Globus pallidus (tissue), 1 donor: ENCODE data around the gene SLC32A1.
A peak's percentile ranks its signal among the peaks of the same experiment; 100 is the strongest.

ENCODE experiments used
- DNase-seq: peaks from one replicate; pipeline ENCODE4 v3.0.0-alpha.2; 2015; ENCODE audit warnings: low spot score

The SLC32A1 gene, protein sequence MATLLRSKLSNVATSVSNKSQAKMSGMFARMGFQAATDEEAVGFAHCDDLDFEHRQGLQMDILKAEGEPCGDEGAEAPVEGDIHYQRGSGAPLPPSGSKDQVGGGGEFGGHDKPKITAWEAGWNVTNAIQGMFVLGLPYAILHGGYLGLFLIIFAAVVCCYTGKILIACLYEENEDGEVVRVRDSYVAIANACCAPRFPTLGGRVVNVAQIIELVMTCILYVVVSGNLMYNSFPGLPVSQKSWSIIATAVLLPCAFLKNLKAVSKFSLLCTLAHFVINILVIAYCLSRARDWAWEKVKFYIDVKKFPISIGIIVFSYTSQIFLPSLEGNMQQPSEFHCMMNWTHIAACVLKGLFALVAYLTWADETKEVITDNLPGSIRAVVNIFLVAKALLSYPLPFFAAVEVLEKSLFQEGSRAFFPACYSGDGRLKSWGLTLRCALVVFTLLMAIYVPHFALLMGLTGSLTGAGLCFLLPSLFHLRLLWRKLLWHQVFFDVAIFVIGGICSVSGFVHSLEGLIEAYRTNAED

GRCh38 chr20:38723848-38724625, at the start of gene SLC32A1:
Gene SLC32A1 (plus strand): TSS chr20:38724486. CDS start chr20:38724725, 239 bp downstream.
- DNase-seq: no peak

DNA sequence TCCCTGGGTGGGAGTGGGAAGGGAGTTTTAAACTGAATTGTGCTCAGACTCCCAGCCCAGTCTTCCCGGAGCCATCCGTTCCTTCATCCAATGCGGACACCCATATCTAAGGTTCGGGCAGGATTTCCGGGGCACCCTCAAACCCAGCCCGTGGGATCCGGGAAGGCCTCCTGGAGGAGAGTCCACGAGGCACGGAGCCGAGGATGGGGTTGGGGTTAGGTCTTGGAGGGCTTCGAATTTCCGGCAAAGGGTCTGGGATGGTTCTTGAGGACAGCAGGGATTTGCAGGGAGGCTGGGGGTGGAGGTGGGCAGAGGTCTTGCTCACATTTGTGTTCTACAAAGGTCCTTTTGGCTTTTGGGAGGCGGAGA, 49.5 kb upstream of the SLC32A1 start:
- no peak for DNase-seq

DNA sequence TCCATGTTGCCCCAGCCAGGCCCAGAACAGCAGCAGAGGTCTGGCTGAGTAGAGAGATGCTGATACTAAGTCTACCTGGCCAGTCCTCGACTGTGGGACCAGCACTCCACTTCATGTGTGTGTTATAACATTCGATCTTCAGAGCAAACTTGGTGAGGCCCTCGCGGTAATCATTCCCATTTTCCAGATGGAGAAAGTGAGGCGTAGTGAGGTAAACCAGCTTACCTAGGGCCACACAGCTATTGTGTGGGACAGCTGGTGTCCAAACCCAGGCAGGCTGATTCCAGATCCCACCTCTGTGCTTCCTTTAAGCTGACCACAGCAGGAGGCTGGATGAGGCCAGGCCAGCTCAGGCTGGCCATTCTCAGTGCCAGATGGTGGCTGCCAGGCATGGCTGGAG, 47.7 kb upstream of the SLC32A1 start:
- DNase-seq: no peak

DNA sequence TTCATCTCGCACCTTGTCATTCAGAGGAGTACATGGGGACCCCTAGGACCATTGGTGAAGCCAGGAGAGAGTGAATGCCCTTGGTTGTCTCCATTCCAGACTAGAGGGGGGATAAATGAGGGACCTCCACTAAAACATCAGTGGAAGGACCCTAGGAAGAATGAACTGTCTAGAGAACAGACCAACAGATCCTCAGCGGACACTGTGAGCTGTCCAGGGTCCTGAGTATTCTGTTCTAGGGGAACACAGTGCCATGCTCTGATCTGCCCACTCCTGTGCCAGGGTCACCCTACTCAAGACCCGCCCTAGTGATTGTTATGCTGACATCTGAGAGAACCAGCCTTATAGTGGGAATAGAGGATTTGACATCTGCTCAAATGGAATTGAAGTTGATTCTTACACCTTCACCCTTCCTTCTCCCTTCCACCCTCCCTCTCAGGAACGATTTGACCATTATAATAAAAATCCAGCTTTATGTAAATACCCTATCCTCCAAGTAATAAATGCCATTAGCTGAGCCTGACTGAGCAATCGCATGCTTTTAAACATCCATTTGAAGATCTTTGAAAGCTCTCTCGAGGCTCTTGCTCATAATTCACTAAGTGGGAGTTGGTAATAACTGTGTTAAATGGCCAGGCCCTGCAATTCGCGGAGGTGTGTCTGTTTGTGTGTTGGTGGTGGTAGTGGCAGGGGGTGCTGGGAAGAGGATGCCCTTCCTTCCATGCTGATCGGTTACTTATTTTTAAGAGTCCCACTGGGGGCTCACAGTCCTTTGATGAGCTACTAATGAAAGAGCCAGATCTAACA, 43.6 kb upstream of the SLC32A1 start:
- DNase-seq: no peak

DNA sequence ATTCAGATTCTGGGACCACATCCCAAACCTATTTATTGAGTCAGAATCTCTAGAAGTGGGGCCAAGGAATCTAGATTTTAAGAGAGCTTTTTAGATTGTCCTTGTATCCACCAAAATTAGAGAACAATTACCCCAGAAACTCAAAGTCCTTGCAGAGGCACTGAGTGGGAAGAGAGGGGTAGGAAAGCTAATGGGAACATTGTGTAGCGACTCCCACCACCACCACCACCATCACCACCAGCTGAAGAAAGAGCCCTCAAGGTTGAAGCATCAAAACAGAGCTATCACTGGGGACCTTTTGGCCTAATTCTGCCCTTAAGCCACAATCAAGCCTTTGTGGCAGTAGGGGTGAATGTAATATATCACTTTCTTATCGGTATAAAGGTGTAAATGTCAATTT, 39.0 kb upstream of the SLC32A1 start:
- no peak for DNase-seq

- DNase-seq: no peak
These were observed 38.3 kb upstream of the SLC32A1 start for GRCh38 chr20:38685853-38686473.

GRCh38 chr20:38692436-38693411, 31.6 kb upstream of the SLC32A1 start:
- DNase-seq: peak; percentile 61

DNA sequence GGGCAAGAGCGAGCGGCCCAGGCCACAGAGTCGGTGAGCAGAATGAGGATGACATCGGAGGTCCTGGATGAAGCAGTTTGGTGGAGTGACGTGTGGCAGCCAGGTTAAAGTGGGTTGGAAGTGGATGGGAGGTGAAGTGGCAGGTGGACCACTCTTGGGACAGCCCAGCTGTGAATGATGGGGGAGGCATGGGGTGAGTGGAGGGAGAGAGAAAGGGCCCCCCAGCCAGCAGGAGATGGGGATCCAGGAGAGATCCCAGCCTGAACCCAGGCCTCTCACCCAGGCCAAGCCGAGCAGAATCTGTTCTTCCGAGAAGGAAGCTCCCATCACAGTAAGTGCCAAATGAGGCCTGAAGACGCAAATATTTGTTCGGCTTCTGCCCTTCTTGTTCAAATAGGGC, 27.0 kb upstream of the SLC32A1 start:
- no peak for DNase-seq

DNA sequence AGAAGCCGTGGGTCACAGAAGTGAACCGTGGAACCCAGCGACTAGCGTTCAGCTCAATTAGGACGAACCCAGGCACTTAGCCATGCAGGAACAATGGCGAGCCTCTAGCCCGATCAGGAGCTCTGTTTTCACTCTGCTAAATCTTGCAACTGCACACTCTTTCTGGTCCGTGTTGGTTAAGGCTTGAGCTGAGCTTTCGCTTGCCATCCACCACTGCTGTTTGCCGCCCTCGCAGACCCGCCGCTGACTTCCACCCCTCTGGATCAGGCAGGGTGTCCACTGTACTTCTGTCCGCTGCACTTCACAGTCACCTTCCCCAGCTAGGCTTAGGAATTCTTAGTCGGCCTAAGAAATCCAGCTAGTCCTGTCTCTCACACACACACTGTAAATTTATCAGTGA, 25.7 kb upstream of the SLC32A1 start:
- no peak for DNase-seq

- DNase-seq: no peak
These were observed 24.1 kb upstream of the SLC32A1 start for GRCh38 chr20:38700141-38700540.

DNA sequence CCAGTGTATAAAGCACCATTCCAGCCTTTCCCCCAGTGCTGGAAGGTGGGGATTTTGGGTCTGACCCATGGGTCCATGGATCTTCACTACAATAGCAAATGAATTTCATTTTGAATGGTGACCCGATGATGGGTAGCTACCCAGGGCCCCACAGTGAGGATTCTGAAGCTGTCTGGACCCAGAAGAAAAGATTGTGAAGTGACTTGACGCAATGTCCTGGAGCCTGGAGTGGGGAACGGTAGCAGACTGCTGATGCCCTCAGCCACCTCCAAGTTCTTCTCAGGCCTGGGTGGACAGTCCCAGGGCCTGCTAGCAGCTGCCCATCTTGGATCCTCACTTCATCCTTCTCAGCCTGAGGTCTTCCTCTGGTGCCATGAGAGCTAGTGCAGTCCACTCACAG, 23.4 kb upstream of the SLC32A1 start:
- no peak for DNase-seq

DNA sequence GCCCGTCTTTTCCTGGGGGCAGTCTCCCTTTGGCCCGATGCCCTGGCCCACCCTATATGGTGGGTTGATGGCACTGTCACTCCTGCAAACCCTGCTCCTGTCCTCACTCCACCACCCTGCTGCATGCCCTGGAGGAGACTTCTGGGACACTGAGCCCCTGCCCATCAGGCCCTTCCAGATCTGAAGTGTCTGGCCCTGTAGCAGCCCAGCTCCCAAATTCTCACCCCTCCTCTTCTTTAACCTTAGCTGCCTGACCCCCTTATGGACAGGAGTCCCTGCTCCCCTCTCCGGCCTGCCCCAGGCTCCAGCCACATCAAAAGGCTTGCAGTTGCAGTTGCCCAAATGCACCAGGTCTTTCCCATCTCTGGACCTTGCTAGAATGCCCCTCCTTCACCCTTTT, 20.8 kb upstream of the SLC32A1 start:
- no peak for DNase-seq

GRCh38 chr20:38704136-38704535, 20.1 kb upstream of the SLC32A1 start:
- no peak for DNase-seq

DNA sequence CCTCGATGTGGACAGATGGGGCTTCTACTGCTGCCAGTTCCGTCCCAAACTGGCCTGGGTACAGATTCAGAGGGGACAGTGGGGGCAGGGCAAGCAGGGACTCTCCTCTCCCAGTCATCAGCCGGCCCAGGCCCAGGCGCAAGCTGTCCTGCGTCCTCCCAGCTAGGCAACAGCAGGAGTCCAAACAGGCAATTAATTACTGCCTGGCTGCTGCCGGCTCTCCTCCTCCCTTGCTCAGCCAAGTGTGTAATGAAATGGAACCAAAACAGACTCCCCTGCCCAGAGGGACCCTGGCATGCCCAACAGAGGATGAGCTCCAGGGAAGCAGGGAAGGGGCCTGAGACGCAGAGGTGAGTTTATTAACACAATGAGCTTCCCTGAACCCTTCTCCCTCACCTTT, 17.8 kb upstream of the SLC32A1 start:
- no peak for DNase-seq

GRCh38 chr20:38714308-38714707, 10.0 kb upstream of the SLC32A1 start:
- no peak for DNase-seq

GRCh38 chr20:38715646-38716045, 8.6 kb upstream of the SLC32A1 start:
- DNase-seq: no peak

GRCh38 chr20:38722683-38723016, 1.6 kb upstream of the SLC32A1 start:
- no peak for DNase-seq

- DNase-seq: no peak
These were observed 1.1 kb upstream of the SLC32A1 start for GRCh38 chr20:38723017-38723847.

DNA sequence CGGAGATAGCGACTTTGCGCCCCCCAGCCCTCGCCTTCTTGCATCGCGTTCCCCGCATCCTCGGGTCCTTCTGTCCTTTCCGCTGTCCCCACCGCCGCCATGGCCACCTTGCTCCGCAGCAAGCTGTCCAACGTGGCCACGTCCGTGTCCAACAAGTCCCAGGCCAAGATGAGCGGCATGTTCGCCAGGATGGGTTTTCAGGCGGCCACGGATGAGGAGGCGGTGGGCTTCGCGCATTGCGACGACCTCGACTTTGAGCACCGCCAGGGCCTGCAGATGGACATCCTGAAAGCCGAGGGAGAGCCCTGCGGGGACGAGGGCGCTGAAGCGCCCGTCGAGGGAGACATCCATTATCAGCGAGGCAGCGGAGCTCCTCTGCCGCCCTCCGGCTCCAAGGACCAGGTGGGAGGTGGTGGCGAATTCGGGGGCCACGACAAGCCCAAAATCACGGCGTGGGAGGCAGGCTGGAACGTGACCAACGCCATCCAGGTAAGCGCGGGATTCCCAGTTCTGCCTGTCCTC, 401 bp downstream of the SLC32A1 start:
- DNase-seq: no peak
